Testis (tissue), 2 donors: ENCODE data around the gene COL15A1.

ENCODE experiments used
- CTCF ChIP-seq, 3 experiments: fragments of 450-650 bp in 2 of 3; fragments of 200-600 bp in 1 of 3; sonication (generic) in 1 of 3; IDR thresholded peaks; one replicate each; pipeline ENCODE4 v1.5.1; 2016 to 2019; ENCODE audit warnings: antibody characterized with exemption in 3 of 3, mild to moderate bottlenecking in 2 of 3, moderate library complexity in 1 of 3
- POLR2A ChIP-seq: fragments of 450-650 bp; IDR thresholded peaks from one replicate; pipeline ENCODE4 v1.6.1; 2017; ENCODE audit warnings: antibody characterized with exemption, mild to moderate bottlenecking, moderate library complexity

- TF ChIP-seq CTCF (IDR thresholded peaks at IDR 0.05) (no peak), POLR2A (no peak)
Observed at GRCh38 chr9:99079542-99079941, 135.8 kb downstream of the COL15A1 start.
